SHP77 (cell line): ENCODE data around the gene SPIN1.

ENCODE experiments used
- DNase-seq, 2 experiments: peaks; one replicate each; lab custom pipeline; 2025; lab: John Stamatoyannopoulos, UW

The SPIN1 gene

DNA sequence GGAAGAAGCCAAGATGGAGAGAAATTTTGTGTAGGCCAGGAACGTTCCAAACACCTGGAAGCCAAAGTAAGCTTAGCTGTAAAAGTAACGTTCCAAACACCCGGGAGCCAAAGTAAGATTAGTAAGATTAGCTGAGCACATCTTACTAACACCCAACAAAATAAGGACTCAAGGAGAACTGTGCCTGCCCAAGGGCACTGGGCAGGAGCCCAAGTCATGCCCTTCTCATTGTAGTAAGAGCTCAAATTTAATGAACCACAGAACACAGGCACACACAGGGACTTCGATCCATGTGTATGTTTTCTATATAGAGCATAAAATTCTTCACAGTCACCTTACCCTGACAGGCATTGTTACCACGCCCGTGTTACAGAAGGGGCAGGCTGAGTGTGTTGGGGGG, 110.6 kb downstream of the SPIN1 start:
- DNase-seq = no peak

DNA sequence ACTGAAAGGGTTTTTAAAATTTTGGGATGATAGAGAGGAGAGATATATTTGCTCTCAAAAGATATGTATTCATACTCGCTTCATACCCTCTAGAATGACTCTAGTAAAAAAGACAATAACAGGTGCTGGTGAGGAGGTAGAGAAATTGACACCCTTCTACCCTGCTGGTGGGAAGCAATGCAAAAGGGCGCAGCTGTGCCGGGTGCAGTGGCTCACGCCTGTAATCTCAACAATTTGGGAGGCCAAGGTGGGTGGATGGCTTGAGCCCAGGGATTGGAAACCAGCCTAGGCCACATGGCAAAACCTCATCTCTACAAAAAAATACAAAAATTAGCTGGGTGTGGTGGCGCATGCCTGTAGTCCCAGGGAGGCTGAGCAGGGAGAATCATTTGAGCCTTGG, 112.8 kb downstream of the SPIN1 start:
- no peak for DNase-seq

- no peak for DNase-seq
Observed at GRCh38 chr9:88502552-88503034, 114.3 kb downstream of the SPIN1 start.

- no peak for DNase-seq
Observed at GRCh38 chr9:88503081-88503844, 115.0 kb downstream of the SPIN1 start.

- DNase-seq = no peak
Observed at GRCh38 chr9:88503845-88504764, 115.9 kb downstream of the SPIN1 start.

GRCh38 chr9:88508326-88508725, 120.1 kb downstream of the SPIN1 start:
- DNase-seq = no peak

DNA sequence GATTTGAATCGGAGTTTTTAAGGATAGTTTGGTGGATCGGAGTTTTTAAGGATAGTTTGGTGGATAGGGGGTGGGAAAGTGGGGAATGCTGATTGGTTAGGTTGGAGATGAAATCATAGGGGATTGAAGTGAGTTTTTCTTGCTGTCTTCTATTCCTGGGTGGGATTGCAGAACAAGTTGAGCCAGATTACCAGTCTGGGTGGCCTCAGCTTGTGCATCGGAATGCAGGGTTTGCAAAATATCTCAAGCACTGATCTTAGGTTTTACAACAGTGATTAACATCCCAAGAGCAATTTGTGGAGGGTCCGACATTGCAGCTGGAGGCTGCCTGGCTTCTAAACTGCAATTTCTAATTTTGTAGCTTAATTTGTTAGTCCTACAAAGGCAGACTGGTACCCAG, 123.7 kb downstream of the SPIN1 start:
- DNase-seq = no peak

- DNase-seq = no peak
Observed at GRCh38 chr9:88514247-88514646, 126.0 kb downstream of the SPIN1 start.

- no peak for DNase-seq
Observed at GRCh38 chr9:88521308-88521707, 133.1 kb downstream of the SPIN1 start.

DNA sequence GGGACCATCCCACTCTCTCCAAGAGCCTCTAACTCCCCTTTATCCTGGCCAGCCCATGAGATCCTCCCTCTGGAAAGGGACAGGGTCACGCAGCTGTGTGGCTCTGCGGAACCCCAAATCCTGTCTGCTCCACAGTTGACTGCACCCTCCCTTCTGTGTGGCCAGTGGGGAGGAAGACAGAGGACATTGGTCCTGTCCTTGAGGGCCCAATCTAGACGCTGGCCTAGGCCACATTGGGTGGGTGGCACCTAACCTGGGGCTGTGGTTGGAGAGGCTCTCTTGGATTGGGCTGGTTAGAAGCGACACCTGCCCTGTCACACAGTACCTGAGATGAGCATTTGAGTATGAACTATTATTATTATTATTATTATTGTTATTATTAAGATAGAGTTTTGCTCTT, 134.1 kb downstream of the SPIN1 start:
- DNase-seq = no peak

DNA sequence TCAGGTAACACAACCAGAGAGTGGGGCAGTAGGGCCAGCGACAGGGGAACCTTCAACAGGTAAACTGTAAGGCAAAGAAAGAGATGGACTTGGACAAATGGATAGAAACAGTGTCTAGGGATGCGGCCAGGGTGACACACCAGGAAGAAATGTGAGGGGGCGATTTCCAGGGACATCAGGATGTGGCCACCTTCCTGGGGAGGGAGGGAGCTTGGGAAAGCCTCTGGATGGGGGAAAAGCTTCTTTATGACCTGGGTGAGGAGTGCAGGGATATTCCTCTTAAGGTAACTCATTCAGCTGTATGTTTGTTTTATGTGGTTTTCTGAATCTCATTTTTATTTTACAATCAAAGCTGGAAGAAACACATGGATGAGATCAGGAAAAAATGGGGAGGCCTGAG, 134.8 kb downstream of the SPIN1 start:
- no peak for DNase-seq

GRCh38 chr9:88524911-88525310, 136.7 kb downstream of the SPIN1 start:
- no peak for DNase-seq

DNA sequence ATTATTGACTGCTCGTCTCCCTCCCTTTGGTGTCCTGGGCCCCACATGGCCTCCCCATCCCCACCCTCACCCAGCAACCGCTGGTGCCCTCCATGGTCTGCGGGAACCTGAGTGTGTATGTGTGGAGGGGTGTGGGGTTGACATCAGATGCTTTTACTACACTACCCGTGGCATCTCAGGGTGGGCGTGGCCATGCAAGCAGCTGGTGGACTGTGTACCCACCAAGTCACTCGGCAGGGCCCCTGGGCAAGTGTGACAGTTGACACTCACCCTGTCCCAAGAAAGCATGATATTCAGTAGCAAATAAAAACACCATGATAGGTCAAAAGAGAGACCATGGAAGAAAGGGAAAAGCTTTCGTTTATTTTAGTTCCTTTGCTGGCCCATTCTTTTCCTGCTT, 139.4 kb downstream of the SPIN1 start:
- DNase-seq = no peak
